ENCODE data around the gene PRTN3.
"Not testable (repeated sequence)": the region's sequence is repeated elsewhere in the genome, so short reads cannot be mapped to it uniquely, and the experiment has no call there.

Gene PRTN3

GRCh38 chr19:850221-850978, 9.6 kb downstream of the PRTN3 start:
- Histone ChIP-seq H3K9ac (ENCODE audit: low read length) (no peak overlapping the region), H3K27me3 (ENCODE audit: control insufficient read depth, insufficient read depth, low read length) (peaks cover 46% of the 10 kb centered on the region), H3K4me3 (ENCODE audit: low read length) (no peak overlapping the region), H3K9me3 (ENCODE audit: control insufficient read depth, low read length) (no peaks in the 10 kb centered on the region), H3K4me1 (ENCODE audit: control insufficient read depth, insufficient read depth, low read length) (no peaks in the 10 kb centered on the region), H3K36me3 (ENCODE audit: control insufficient read depth, insufficient read depth, low read length) (no peaks in the 10 kb centered on the region)

- Histone ChIP-seq H3K4me1 (ENCODE audit: control insufficient read depth, insufficient read depth, low read length) (no peaks in the 10 kb centered on the region), H3K4me3 (ENCODE audit: low read length) (no peak overlapping the region), H3K9ac (ENCODE audit: low read length) (no peak overlapping the region), H3K9me3 (ENCODE audit: control insufficient read depth, low read length) (no peaks in the 10 kb centered on the region), H3K36me3 (ENCODE audit: control insufficient read depth, insufficient read depth, low read length) (no peaks in the 10 kb centered on the region), H3K27me3 (ENCODE audit: control insufficient read depth, insufficient read depth, low read length) (peaks cover 42% of the 10 kb centered on the region)
These were observed 10.2 kb downstream of the PRTN3 start for GRCh38 chr19:850979-851335.

GRCh38 chr19:852136-853013, 11.6 kb downstream of the PRTN3 start, which contains the start of gene ELANE:
TSS of gene ELANE (plus strand) at chr19:852303. CDS start at chr19:852329, 26 bp downstream.
- Histone ChIP-seq H3K4me3 (ENCODE audit: low read length) (no peak within 1 kb of the TSS), H3K9ac (ENCODE audit: low read length) (no peak within 1 kb of the TSS), H3K9me3 (ENCODE audit: control insufficient read depth, low read length) (no peaks in the 10 kb centered on the region), H3K27me3 (ENCODE audit: control insufficient read depth, insufficient read depth, low read length) (peaks cover 34% of the 10 kb centered on the region), H3K36me3 (ENCODE audit: control insufficient read depth, insufficient read depth, low read length) (no peaks in the 10 kb centered on the region), H3K4me1 (ENCODE audit: control insufficient read depth, insufficient read depth, low read length) (no peaks in the 10 kb centered on the region)

- H3K27me3 ChIP-seq (ENCODE audit: control insufficient read depth, insufficient read depth, low read length), result peaks cover 27% of the 10 kb centered on the region
- no peaks in the 10 kb centered on the region for H3K9me3 ChIP-seq (ENCODE audit: control insufficient read depth, low read length)
- H3K9ac ChIP-seq (ENCODE audit: low read length), result no peak overlapping the region
- H3K4me3 ChIP-seq (ENCODE audit: low read length), result no peak overlapping the region
- H3K4me1 ChIP-seq (ENCODE audit: control insufficient read depth, insufficient read depth, low read length), result no peaks in the 10 kb centered on the region
- no peaks in the 10 kb centered on the region for H3K36me3 ChIP-seq (ENCODE audit: control insufficient read depth, insufficient read depth, low read length)
These were observed 12.3 kb downstream of the PRTN3 start for GRCh38 chr19:853014-853585.

- H3K4me3 ChIP-seq (ENCODE audit: low read length); H3K4me1 ChIP-seq (ENCODE audit: control insufficient read depth, insufficient read depth, low read length); H3K9me3 ChIP-seq (ENCODE audit: control insufficient read depth, low read length); H3K36me3 ChIP-seq (ENCODE audit: control insufficient read depth, insufficient read depth, low read length); H3K9ac ChIP-seq (ENCODE audit: low read length): not testable (repeated sequence)
- H3K27me3 ChIP-seq (ENCODE audit: control insufficient read depth, insufficient read depth, low read length), result peaks cover 21% of the 10 kb centered on the region
These were observed 12.9 kb downstream of the PRTN3 start for GRCh38 chr19:853614-854220.

GRCh38 chr19:854549-854948, 13.8 kb downstream of the PRTN3 start:
- Histone ChIP-seq H3K27me3 (ENCODE audit: control insufficient read depth, insufficient read depth, low read length) (peaks cover 21% of the 10 kb centered on the region), H3K4me3 (ENCODE audit: low read length) (no peak overlapping the region), H3K9me3 (ENCODE audit: control insufficient read depth, low read length) (no peaks in the 10 kb centered on the region), H3K36me3 (ENCODE audit: control insufficient read depth, insufficient read depth, low read length) (no peaks in the 10 kb centered on the region), H3K9ac (ENCODE audit: low read length) (no peak overlapping the region), H3K4me1 (ENCODE audit: control insufficient read depth, insufficient read depth, low read length) (peaks cover 5% of the 10 kb centered on the region)

GRCh38 chr19:855142-855541, 14.3 kb downstream of the PRTN3 start:
- H3K9ac ChIP-seq (ENCODE audit: low read length), result no peak overlapping the region
- H3K4me1 ChIP-seq (ENCODE audit: control insufficient read depth, insufficient read depth, low read length), result peaks cover 8% of the 10 kb centered on the region
- H3K27me3 ChIP-seq (ENCODE audit: control insufficient read depth, insufficient read depth, low read length), result peaks cover 26% of the 10 kb centered on the region
- H3K36me3 ChIP-seq (ENCODE audit: control insufficient read depth, insufficient read depth, low read length), result no peaks in the 10 kb centered on the region
- H3K4me3 ChIP-seq (ENCODE audit: low read length), result no peak overlapping the region
- H3K9me3 ChIP-seq (ENCODE audit: control insufficient read depth, low read length), result no peaks in the 10 kb centered on the region

- Histone ChIP-seq H3K4me1 (ENCODE audit: control insufficient read depth, insufficient read depth, low read length) (peaks cover 8% of the 10 kb centered on the region), H3K9me3 (ENCODE audit: control insufficient read depth, low read length) (no peaks in the 10 kb centered on the region), H3K36me3 (ENCODE audit: control insufficient read depth, insufficient read depth, low read length) (no peaks in the 10 kb centered on the region), H3K4me3 (ENCODE audit: low read length) (no peak overlapping the region), H3K27me3 (ENCODE audit: control insufficient read depth, insufficient read depth, low read length) (peaks cover 27% of the 10 kb centered on the region), H3K9ac (ENCODE audit: low read length) (no peak overlapping the region)
These were observed 14.8 kb downstream of the PRTN3 start for GRCh38 chr19:855566-856120.

- H3K4me3 ChIP-seq (ENCODE audit: low read length), result no peak overlapping the region
- H3K27me3 ChIP-seq (ENCODE audit: control insufficient read depth, insufficient read depth, low read length), result peaks cover 15% of the 10 kb centered on the region
- peaks cover 17% of the 10 kb centered on the region for H3K4me1 ChIP-seq (ENCODE audit: control insufficient read depth, insufficient read depth, low read length)
- no peaks in the 10 kb centered on the region for H3K9me3 ChIP-seq (ENCODE audit: control insufficient read depth, low read length)
- no peaks in the 10 kb centered on the region for H3K36me3 ChIP-seq (ENCODE audit: control insufficient read depth, insufficient read depth, low read length)
- no peak overlapping the region for H3K9ac ChIP-seq (ENCODE audit: low read length)
These were observed 17.5 kb downstream of the PRTN3 start for GRCh38 chr19:858284-858683.

- Histone ChIP-seq H3K4me3 (ENCODE audit: low read length) (no peak within 1 kb of the TSS), H3K9me3 (ENCODE audit: control insufficient read depth, low read length) (no peaks in the 10 kb centered on the region), H3K36me3 (ENCODE audit: control insufficient read depth, insufficient read depth, low read length) (no peaks in the 10 kb centered on the region), H3K4me1 (ENCODE audit: control insufficient read depth, insufficient read depth, low read length) (peaks cover 22% of the 10 kb centered on the region), H3K27me3 (ENCODE audit: control insufficient read depth, insufficient read depth, low read length) (peaks cover 14% of the 10 kb centered on the region), H3K9ac (ENCODE audit: low read length) (peak within 1 kb of the TSS; percentile 15)
These were observed 18.4 kb downstream of the PRTN3 start, which contains the start of gene CFD for GRCh38 chr19:858868-859843. TSS of gene CFD (plus strand) at chr19:859664. CDS start at chr19:859690, 26 bp downstream.

All from mucosa of stomach (tissue), 1 donor.